HFF-Myc (cell line): ENCODE measurements around the gene TMEM163.

ENCODE experiments used
- DNase-seq: peaks from one replicate; pipeline ENCODE4 v3.0.0-alpha.2; 2011; ENCODE audit warnings: low read depth; ENCODE audit errors: extremely low read depth
- H3K4me3 ChIP-seq: replicated peaks from 2 replicates; pipeline ENCODE4 v1.5.1; 2011; ENCODE audit warnings: low read depth, mild to moderate bottlenecking, control low read depth, low read length
- CTCF ChIP-seq: IDR thresholded peaks from 2 replicates; pipeline ENCODE4 v1.5.1; 2012; ENCODE audit warnings: mild to moderate bottlenecking, low read depth, low read length, control low read depth; ENCODE audit errors: missing control alignments

The TMEM163 gene

DNA sequence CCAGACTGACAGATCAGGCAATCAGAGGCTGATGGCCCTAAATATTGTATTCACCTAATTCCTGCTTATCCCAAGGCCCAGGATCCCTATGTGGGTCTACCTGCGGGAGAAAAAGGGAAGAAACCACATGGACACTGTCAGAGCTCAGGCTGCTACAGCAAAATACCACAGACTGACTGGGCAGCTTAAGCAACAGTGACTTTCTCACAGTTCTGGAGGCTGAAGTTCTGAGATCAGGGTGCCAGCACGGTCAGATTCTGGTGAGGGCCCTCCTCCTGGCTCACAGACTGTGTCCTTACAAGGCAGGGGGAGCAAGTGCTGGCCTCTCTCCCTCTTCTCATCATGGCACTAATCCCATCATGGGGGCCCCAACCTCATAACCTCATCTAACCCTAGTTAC is 181.7 kb downstream of the TMEM163 start:
- no peak overlapping the region for H3K4me3 ChIP-seq
- no peak for TF ChIP-seq CTCF
- DNase-seq, result no peak

DNA sequence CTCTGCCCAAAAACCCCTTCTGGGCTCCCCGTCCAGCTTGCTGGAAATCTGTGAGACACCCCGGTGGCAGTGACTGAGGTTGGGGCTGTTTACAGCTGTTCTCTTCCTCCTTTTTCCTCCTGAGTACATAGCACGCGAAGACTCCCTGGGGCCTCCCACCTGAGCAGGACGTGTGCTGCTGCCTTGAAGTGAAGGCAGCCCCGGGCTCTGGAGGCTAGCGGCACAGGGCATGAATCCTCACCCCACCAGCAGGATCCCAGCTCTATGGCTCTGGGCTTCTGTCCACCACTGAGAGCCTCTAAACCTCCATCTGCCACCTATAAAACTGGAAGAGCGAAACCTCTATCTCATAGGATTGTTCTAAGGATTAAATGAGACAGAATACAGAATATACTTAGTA is 182.5 kb downstream of the TMEM163 start:
- no peak overlapping the region for H3K4me3 ChIP-seq
- DNase-seq, result no peak
- no peak for TF ChIP-seq CTCF

- TF ChIP-seq CTCF, result no peak
- no peak overlapping the region for H3K4me3 ChIP-seq
- DNase-seq, result no peak
These were observed 186.3 kb downstream of the TMEM163 start for GRCh38 chr2:134532537-134532936.

- TF ChIP-seq CTCF, result no peak
- DNase-seq, result no peak
- H3K4me3 ChIP-seq, result no peak overlapping the region
These were observed 191.4 kb downstream of the TMEM163 start for GRCh38 chr2:134527381-134527780.

DNA sequence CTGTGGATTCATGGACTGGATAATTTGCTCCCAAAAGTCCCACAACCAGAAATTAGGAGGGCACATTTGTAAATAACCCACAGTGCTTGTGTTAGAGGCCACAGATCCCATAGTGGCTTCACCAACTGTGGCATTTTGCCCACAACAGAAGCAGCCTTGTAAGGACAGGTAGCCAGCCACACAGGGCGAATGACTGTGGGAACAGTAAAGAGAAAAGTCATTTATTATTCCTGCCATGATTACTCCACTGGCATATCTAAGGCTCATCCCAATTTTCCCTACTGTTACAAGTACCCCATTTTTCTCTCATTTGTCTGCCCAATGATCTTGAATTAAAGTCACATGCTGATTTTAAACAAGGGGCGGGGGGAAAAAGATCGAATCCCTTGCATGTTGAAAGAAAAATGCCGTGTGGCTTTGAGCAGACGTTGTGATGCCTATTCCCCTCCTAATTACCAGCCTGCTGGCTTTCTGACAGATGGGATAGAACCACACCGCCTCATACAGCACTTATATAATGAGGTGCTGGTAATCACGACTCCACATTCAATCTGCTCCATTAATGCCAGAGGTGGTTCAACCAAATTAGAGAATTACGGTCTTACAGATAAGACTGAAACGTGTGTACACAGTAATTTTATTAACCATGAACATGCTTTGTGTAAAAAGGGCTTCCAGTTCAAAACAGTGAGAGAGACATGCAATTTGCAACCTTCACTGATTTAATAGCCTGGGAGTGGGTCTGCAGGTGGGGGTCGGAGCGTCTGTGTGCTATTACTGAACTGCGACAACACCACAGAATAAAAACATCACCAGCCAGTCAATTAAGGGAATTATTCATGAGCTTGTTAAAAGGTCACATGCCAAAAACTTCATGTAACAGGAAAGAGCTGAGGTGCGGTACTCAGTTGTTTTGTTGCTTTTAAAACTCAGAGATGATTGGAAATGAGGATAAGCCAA is 196.0 kb downstream of the TMEM163 start:
- TF ChIP-seq CTCF, result no peak
- no peak for DNase-seq
- H3K4me3 ChIP-seq, result no peak overlapping the region

- TF ChIP-seq CTCF, result no peak
- no peak for DNase-seq
- no peak overlapping the region for H3K4me3 ChIP-seq
These were observed 200.7 kb downstream of the TMEM163 start for GRCh38 chr2:134518101-134518500.
